C4-2B (cell line): ENCODE measurements around the gene TNS2.

Experiments used
- ZFX ChIP-seq: fragments of 450-650 bp; IDR thresholded peaks from 2 replicates; pipeline ENCODE4 v1.6.1; 2017
- TF ChIP-seq, protein P1 (sequence below): fragments of 450-650 bp; conservative IDR thresholded peaks from 2 replicates; pipeline ENCODE4 v1.5.1; 2017; ENCODE audit warnings: mild to moderate bottlenecking

- TF ChIP-seq, protein P1, sequence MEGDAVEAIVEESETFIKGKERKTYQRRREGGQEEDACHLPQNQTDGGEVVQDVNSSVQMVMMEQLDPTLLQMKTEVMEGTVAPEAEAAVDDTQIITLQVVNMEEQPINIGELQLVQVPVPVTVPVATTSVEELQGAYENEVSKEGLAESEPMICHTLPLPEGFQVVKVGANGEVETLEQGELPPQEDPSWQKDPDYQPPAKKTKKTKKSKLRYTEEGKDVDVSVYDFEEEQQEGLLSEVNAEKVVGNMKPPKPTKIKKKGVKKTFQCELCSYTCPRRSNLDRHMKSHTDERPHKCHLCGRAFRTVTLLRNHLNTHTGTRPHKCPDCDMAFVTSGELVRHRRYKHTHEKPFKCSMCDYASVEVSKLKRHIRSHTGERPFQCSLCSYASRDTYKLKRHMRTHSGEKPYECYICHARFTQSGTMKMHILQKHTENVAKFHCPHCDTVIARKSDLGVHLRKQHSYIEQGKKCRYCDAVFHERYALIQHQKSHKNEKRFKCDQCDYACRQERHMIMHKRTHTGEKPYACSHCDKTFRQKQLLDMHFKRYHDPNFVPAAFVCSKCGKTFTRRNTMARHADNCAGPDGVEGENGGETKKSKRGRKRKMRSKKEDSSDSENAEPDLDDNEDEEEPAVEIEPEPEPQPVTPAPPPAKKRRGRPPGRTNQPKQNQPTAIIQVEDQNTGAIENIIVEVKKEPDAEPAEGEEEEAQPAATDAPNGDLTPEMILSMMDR = no peak
- no peak for TF ChIP-seq ZFX
These were observed 21.1 kb downstream of the TNS2 start for GRCh38 chr12:53070877-53071492.
